Heart left ventricle (tissue), 13 donors: ENCODE measurements around the gene IPO7.

Experiments
- CTCF ChIP-seq, 12 donors: fragments of 200-600 bp; sonication (generic) in 4 of 12; IDR thresholded peaks; one replicate each; pipeline versions ENCODE4 v1.5.0 to v1.8.0; 2018 to 2022; ENCODE audit warnings: antibody characterized with exemption in 12 of 12, mild to moderate bottlenecking in 5 of 12
- POLR2A ChIP-seq, 2 donors: fragments of 450-650 bp; IDR thresholded peaks; one replicate each; pipeline ENCODE4 v1.6.1; 2017; ENCODE audit warnings: antibody characterized with exemption in 2 of 2, mild to moderate bottlenecking in 2 of 2, moderate library complexity in 2 of 2
- donor health status: ischemic (EF 13 %, LVEDD 7.1; RV severe dilation, severe dysfunction).
- donor health status: DM: no; HTN: yes; CAD: no.
- donor health status: DM: no; HTN: no; CAD: no.
- donor health status: ischemic (EF 25% LVEDD 6.9; RV normal size, moderate dysfunction).
- donor health status: ischemic (EF 25% LVEDD 5.7; RV mildly dilated, moderate dysfunction).
- donor health status: ischemic (EF 35%, LVEDD 5.7; RV mildly dilated, moderate dysfunction).
- donor health status: nonischemic (EF 11% LVEDD 7.7; RV severe dilation, severe dysfunction).
- donor health status: DM: yes; HTN: yes; CAD: no.
- donor health status: PGD.
- donor health status: ischemic (EF 29% LVEDD 5.4; RV normal size, mild dysfunction).
- donor health status: nonischemic (EF 23%, LVEDD 6.1; RV moderate dilation, normal function).

GRCh38 chr11:9396310-9396709, 11.9 kb downstream of the IPO7 start:
- no peak for TF ChIP-seq CTCF (IDR thresholded peaks at IDR 0.05)
- no peak for TF ChIP-seq POLR2A (IDR thresholded peaks at IDR 0.05)
